AML-193 (cell line): ENCODE data around the gene DLL3.

Experiments used
- DNase-seq, 2 experiments: peaks; one replicate each; lab custom pipeline; 2025; lab: John Stamatoyannopoulos, UW

The DLL3 gene

DNA sequence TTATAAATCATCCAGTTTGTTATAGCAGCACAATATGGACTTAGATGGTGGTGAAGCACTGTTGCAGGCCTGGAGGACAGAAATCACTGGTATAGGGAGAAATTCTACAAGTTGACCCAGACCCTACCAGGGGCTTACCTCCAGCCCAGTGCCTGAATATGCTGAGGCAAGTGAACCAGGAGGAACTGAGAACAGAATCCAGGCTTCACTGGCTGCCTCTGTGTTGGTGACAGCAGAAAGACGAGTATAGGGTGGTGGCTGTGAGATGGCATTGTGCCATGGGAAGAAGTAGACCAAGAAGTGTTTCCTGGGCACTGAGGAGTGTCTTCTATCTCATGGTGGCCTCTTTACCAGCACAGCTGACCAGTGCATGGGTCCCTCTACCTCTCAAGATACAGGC, 57.1 kb downstream of the DLL3 start:
- DNase-seq = no peak
